SK-N-SH treated with all-trans-retinoic acid at 6 μM for 48 hours (cell line): Measurements from ENCODE around the gene MIR17HG.

Experiments
- ATAC-seq: fragments of 200-7000 bp; cut with Tn5 transposase; 3 replicates; pipeline ENCODE4 v1.9.1; 2020; ENCODE audit warnings: mild to moderate bottlenecking, moderate library complexity
- ESRRG ChIP-seq: fragments of 250-450 bp; sonication (Bioruptor Pico); IDR thresholded peaks from 2 replicates; pipeline ENCODE4 v1.6.1; 2021; ENCODE audit warnings: mild to moderate bottlenecking
- POU6F1 ChIP-seq: fragments of 250-450 bp; sonication (Bioruptor Pico); IDR thresholded peaks from 2 replicates; pipeline ENCODE4 v1.8.0; 2021; ENCODE audit warnings: low read depth, mild to moderate bottlenecking, moderate library complexity, borderline replicate concordance
- PPARA ChIP-seq: fragments of 250-450 bp; sonication (Bioruptor Pico); IDR thresholded peaks from 2 replicates; pipeline ENCODE4 v1.5.0; 2020; ENCODE audit warnings: mild to moderate bottlenecking, borderline replicate concordance
- RARB ChIP-seq: fragments of 250-450 bp; sonication (Bioruptor Pico); IDR thresholded peaks from 2 replicates; pipeline ENCODE4 v1.8.0; 2021; ENCODE audit warnings: mild to moderate bottlenecking, moderate library complexity
- SNAI2 ChIP-seq: fragments of 250-450 bp; sonication (Bioruptor Pico); IDR thresholded peaks from 2 replicates; pipeline ENCODE4 v1.5.0; 2020; ENCODE audit warnings: mild to moderate bottlenecking, moderate library complexity
- TSHZ2 ChIP-seq: fragments of 250-450 bp; sonication (Bioruptor Pico); IDR thresholded peaks from 2 replicates; pipeline ENCODE4 v1.5.0; 2020; ENCODE audit warnings: mild to moderate bottlenecking, moderate library complexity
- TF ChIP-seq, protein P1 (sequence below): fragments of 250-450 bp; sonication (Bioruptor Pico); IDR thresholded peaks from 2 replicates; pipeline ENCODE4 v1.5.1; 2020; ENCODE audit warnings: low read depth, mild to moderate bottlenecking, moderate library complexity
- TF ChIP-seq, protein P2 (sequence below): fragments of 250-450 bp; sonication (Bioruptor Pico); IDR thresholded peaks from 2 replicates; pipeline ENCODE4 v1.8.0; 2020; ENCODE audit warnings: mild to moderate bottlenecking, moderate library complexity, borderline replicate concordance

Gene MIR17HG

GRCh38 chr13:91401920-91402319, 54.4 kb downstream of the MIR17HG start:
- TF ChIP-seq, protein P1, sequence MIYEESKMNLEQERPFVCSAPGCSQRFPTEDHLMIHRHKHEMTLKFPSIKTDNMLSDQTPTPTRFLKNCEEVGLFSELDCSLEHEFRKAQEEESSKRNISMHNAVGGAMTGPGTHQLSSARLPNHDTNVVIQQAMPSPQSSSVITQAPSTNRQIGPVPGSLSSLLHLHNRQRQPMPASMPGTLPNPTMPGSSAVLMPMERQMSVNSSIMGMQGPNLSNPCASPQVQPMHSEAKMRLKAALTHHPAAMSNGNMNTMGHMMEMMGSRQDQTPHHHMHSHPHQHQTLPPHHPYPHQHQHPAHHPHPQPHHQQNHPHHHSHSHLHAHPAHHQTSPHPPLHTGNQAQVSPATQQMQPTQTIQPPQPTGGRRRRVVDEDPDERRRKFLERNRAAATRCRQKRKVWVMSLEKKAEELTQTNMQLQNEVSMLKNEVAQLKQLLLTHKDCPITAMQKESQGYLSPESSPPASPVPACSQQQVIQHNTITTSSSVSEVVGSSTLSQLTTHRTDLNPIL (CRISPR knock-in tag): no peak
- TF ChIP-seq RARB (CRISPR knock-in tag) (no peak), ESRRG (no peak), TSHZ2 (CRISPR knock-in tag) (no peak), SNAI2 (CRISPR knock-in tag) (no peak), PPARA (no peak), POU6F1 (CRISPR knock-in tag) (no peak)
- TF ChIP-seq, protein P2, sequence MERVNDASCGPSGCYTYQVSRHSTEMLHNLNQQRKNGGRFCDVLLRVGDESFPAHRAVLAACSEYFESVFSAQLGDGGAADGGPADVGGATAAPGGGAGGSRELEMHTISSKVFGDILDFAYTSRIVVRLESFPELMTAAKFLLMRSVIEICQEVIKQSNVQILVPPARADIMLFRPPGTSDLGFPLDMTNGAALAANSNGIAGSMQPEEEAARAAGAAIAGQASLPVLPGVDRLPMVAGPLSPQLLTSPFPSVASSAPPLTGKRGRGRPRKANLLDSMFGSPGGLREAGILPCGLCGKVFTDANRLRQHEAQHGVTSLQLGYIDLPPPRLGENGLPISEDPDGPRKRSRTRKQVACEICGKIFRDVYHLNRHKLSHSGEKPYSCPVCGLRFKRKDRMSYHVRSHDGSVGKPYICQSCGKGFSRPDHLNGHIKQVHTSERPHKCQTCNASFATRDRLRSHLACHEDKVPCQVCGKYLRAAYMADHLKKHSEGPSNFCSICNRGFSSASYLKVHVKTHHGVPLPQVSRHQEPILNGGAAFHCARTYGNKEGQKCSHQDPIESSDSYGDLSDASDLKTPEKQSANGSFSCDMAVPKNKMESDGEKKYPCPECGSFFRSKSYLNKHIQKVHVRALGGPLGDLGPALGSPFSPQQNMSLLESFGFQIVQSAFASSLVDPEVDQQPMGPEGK (CRISPR knock-in tag): no peak
- ATAC-seq: no peak
